Stimulated activated CD8-positive, alpha-beta memory T cell treated with anti-CD3 and anti-CD28 coated beads, Interleukin-4, amount 100 ng/mL, for 4 hours (primary cell): ENCODE results near the gene PRR23B.
"Not testable (repeated sequence)": the region's sequence is repeated elsewhere in the genome, so short reads cannot be mapped to it uniquely, and the experiment has no call there.

Experiments
- DNase-seq, 2 donors: peaks; one replicate each; pipeline ENCODE4 v3.0.0-alpha.2; 2020; ENCODE audit warnings: low read depth in 2 of 2, low spot score in 1 of 2

Gene PRR23B

GRCh38 chr3:139020868-139021234 is at the start of gene PRR23B:
Gene PRR23B, minus strand, starts transcription at chr3:139020926. Its CDS starts 265 bp downstream, at chr3:139020661.
- no peak for DNase-seq

- DNase-seq = no peak
Observed at GRCh38 chr3:139062918-139063317, 42.2 kb upstream of the PRR23B start.

GRCh38 chr3:139052802-139053600 is 32.3 kb upstream of the PRR23B start:
- no peak for DNase-seq

GRCh38 chr3:139044366-139045210 is 23.9 kb upstream of the PRR23B start, which contains the start of gene PRR23C:
Gene PRR23C, minus strand, starts transcription at chr3:139044892. Its CDS starts 272 bp downstream, at chr3:139044620.
- no peak for DNase-seq

- DNase-seq = no peak
Observed at GRCh38 chr3:139043554-139044365, 23.0 kb upstream of the PRR23B start.

- DNase-seq = no peak
Observed at GRCh38 chr3:139037478-139037877, 16.8 kb upstream of the PRR23B start.

GRCh38 chr3:139032326-139033002 is 11.7 kb upstream of the PRR23B start:
- DNase-seq = no peak

GRCh38 chr3:139030576-139030975 is 9.8 kb upstream of the PRR23B start:
- DNase-seq = not testable (repeated sequence)

- DNase-seq = no peak
Observed at GRCh38 chr3:139024968-139025367, 4.2 kb upstream of the PRR23B start.

- no peak for DNase-seq
Observed at GRCh38 chr3:139020036-139020867, 474 bp downstream of the PRR23B start.

GRCh38 chr3:139016430-139017048 is 4.2 kb downstream of the PRR23B start:
- DNase-seq = no peak

GRCh38 chr3:139006051-139006716 is 14.5 kb downstream of the PRR23B start, which contains the start of gene PRR23A:
Gene PRR23A, minus strand, starts transcription at chr3:139006268. Its CDS starts 0 bp downstream, at chr3:139006268.
- DNase-seq = no peak

GRCh38 chr3:139005356-139005993 is 15.3 kb downstream of the PRR23B start:
- no peak for DNase-seq

- DNase-seq = no peak
Observed at GRCh38 chr3:138995706-138996105, 25.0 kb downstream of the PRR23B start.

- no peak for DNase-seq
Observed at GRCh38 chr3:138987181-138987580, 33.5 kb downstream of the PRR23B start.

GRCh38 chr3:138985932-138986331 is 34.8 kb downstream of the PRR23B start:
- DNase-seq = no peak

- DNase-seq = no peak
Observed at GRCh38 chr3:138984816-138985215, 35.9 kb downstream of the PRR23B start.

- no peak for DNase-seq
Observed at GRCh38 chr3:138976047-138976446, 44.7 kb downstream of the PRR23B start.
